Measurements from ENCODE around the gene SRMS. TPM values are rescaled to one million over a fixed set of nuclear protein-coding genes. Genes with fewer than 3 reads are reported as not detected.

Gene SRMS
- total RNA-seq, 4 donors from 2014 or later = not detected

GRCh38 chr20:63497138-63497945 is 50.2 kb downstream of the SRMS start:
- Histone ChIP-seq H3K36me3 (no peaks in the 10 kb centered on the region), H3K27me3 (peaks cover 0 to 34% of the 10 kb centered on the region in 2 donors), H3K4me1 (peaks cover 4 to 30% (median 16%) of the 10 kb centered on the region in 4 donors), H3K27ac (no peak overlapping the region), H3K4me3 (no peak overlapping the region), H3K9me3 (no peaks in the 10 kb centered on the region)
- DNase-seq = no peak
- TF ChIP-seq, protein P1, sequence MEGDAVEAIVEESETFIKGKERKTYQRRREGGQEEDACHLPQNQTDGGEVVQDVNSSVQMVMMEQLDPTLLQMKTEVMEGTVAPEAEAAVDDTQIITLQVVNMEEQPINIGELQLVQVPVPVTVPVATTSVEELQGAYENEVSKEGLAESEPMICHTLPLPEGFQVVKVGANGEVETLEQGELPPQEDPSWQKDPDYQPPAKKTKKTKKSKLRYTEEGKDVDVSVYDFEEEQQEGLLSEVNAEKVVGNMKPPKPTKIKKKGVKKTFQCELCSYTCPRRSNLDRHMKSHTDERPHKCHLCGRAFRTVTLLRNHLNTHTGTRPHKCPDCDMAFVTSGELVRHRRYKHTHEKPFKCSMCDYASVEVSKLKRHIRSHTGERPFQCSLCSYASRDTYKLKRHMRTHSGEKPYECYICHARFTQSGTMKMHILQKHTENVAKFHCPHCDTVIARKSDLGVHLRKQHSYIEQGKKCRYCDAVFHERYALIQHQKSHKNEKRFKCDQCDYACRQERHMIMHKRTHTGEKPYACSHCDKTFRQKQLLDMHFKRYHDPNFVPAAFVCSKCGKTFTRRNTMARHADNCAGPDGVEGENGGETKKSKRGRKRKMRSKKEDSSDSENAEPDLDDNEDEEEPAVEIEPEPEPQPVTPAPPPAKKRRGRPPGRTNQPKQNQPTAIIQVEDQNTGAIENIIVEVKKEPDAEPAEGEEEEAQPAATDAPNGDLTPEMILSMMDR (IDR thresholded peaks at IDR 0.05) = no peak
- TF ChIP-seq POLR2A (IDR thresholded peaks at IDR 0.05) = no peak

- H3K4me1 ChIP-seq = peaks cover 4 to 30% (median 16%) of the 10 kb centered on the region in 4 donors
- H3K4me3 ChIP-seq = peak overlapping the region in 3 of 4 donors; percentile 12 to 36 (median 32)
- H3K27ac ChIP-seq = no peak overlapping the region
- peaks cover 0 to 34% of the 10 kb centered on the region in 2 donors for H3K27me3 ChIP-seq
- no peaks in the 10 kb centered on the region for H3K9me3 ChIP-seq
- DNase-seq = no peak
- TF ChIP-seq, protein P1 (IDR thresholded peaks at IDR 0.05) = no peak
- no peak for TF ChIP-seq POLR2A (IDR thresholded peaks at IDR 0.05)
- H3K36me3 ChIP-seq = no peaks in the 10 kb centered on the region
These were observed 50.9 kb downstream of the SRMS start for GRCh38 chr20:63496596-63497120.

DNA sequence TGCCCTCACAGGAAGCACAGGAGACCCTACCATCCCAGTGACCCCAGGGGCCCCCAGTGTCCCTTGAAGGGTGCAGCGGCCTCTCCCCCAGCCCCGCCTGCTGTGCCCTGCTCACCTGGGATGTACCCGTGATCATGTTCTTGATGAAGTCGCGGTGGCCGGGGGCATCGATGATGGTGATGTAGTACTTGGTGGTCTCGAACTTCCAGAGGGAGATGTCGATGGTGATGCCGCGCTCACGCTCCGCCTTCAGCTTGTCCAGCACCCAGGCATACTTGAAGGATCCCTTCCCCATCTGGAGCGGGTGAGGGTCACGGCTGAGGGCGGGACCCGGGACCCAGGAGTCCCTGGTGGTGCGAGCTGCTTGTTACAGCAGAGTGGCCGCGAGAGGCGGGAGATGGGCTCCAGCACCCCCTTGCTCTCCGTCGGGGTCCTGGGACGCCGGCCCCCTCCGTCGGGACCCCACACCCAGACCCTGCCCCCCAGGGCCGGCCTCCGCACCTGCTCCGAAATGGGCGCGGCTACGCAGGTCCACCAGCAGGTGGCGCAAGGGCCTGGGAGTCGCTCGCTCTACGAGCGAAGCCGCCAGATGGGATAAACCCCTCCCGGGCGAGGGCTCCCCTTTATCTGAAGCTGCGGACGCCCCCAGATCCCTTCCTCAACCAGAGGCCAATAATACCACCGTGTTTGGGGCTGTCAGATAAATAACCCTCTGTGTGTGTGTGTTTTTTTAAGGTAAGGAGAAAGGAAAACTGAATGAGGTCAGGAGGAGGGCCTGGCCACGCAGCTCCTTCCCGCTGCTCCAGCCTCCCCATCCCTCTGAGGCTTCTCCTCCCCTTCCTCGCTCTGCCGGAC is 51.6 kb downstream of the SRMS start:
- DNase-seq = peak; percentile 67 to 84 (median 84)

GRCh38 chr20:63495167-63495720 is 52.3 kb downstream of the SRMS start:
- TF ChIP-seq POLR2A (IDR thresholded peaks at IDR 0.05) = no peak
- TF ChIP-seq, protein P1 (IDR thresholded peaks at IDR 0.05) = no peak
- Histone ChIP-seq H3K4me3 (no peak overlapping the region), H3K9me3 (no peaks in the 10 kb centered on the region), H3K27me3 (peaks cover 0 to 34% of the 10 kb centered on the region in 2 donors), H3K36me3 (no peaks in the 10 kb centered on the region), H3K4me1 (peaks cover 4 to 30% (median 16%) of the 10 kb centered on the region in 4 donors), H3K27ac (no peak overlapping the region)
- no peak for DNase-seq

More for the DNA sequence above, 51.6 kb downstream of the SRMS start:
- peaks cover 4 to 30% (median 16%) of the 10 kb centered on the region in 4 donors for H3K4me1 ChIP-seq
- H3K27me3 ChIP-seq = peaks cover 0 to 34% of the 10 kb centered on the region in 2 donors
- no peaks in the 10 kb centered on the region for H3K36me3 ChIP-seq
- no peak overlapping the region for H3K27ac ChIP-seq
- no peak for TF ChIP-seq POLR2A (IDR thresholded peaks at IDR 0.05)
- TF ChIP-seq, protein P1 (IDR thresholded peaks at IDR 0.05) = peak; percentile 83 to 93 (median 86)
- no peaks in the 10 kb centered on the region for H3K9me3 ChIP-seq
- H3K4me3 ChIP-seq = peak overlapping the region in 3 of 4 donors; percentile 12 to 36 (median 32)
